ENCODE results near the gene ISCA2.
"Not testable (repeated sequence)": the region's sequence is repeated elsewhere in the genome, so short reads cannot be mapped to it uniquely, and the experiment has no call there.

Gene ISCA2

GRCh38 chr14:74531006-74531405 is 37.4 kb downstream of the ISCA2 start:
- no peak for ATAC-seq

- ATAC-seq, result no peak
Observed at GRCh38 chr14:74531467-74531866, 37.9 kb downstream of the ISCA2 start.

- ATAC-seq, result no peak
Observed at GRCh38 chr14:74532246-74532645, 38.7 kb downstream of the ISCA2 start.

- ATAC-seq, result no peak
Observed at GRCh38 chr14:74533576-74533975, 40.0 kb downstream of the ISCA2 start.

- ATAC-seq, result no peak
Observed at GRCh38 chr14:74535756-74536325, 42.3 kb downstream of the ISCA2 start.

GRCh38 chr14:74536336-74536735 is 42.8 kb downstream of the ISCA2 start:
- ATAC-seq, result not testable (repeated sequence)

GRCh38 chr14:74538411-74539391 is 45.1 kb downstream of the ISCA2 start:
- ATAC-seq, result no peak

GRCh38 chr14:74539503-74539902 is 45.9 kb downstream of the ISCA2 start:
- no peak for ATAC-seq

GRCh38 chr14:74541225-74541624 is 47.7 kb downstream of the ISCA2 start:
- ATAC-seq, result no peak

GRCh38 chr14:74542056-74542685 is 48.6 kb downstream of the ISCA2 start:
- no peak for ATAC-seq

GRCh38 chr14:74543771-74544438 is 50.3 kb downstream of the ISCA2 start:
- no peak for ATAC-seq

GRCh38 chr14:74545386-74545785 is 51.8 kb downstream of the ISCA2 start:
- no peak for ATAC-seq

- no peak for ATAC-seq
Observed at GRCh38 chr14:74546416-74546815, 52.9 kb downstream of the ISCA2 start.

Measured in activated CD4-positive, CD25-positive, alpha-beta regulatory T cell treated with anti-CD3 and anti-CD28 coated beads, Interleukin-2, amount 50 U/mL, for 24 hours (primary cell).